Glutamatergic neuron (in vitro differentiated cells): Measurements from ENCODE around the gene SLC48A1. TPM values are rescaled to one million over a fixed set of nuclear protein-coding genes. Genes with fewer than 3 reads are reported as not detected.

ENCODE experiments used
- DNase-seq: peaks from one replicate; pipeline ENCODE4 v3.0.0; 2022
- H3K27ac Mint-ChIP-seq: one replicate; pipeline ENCODE4 v1.8.0; 2020; ENCODE audit warnings: mild to moderate bottlenecking, mixed read lengths, inconsistent platforms; ENCODE audit not compliant: unreplicated experiment
- H3K27me3 Mint-ChIP-seq: one replicate; pipeline ENCODE4 v1.8.0; 2020; ENCODE audit warnings: mild to moderate bottlenecking, moderate library complexity, mixed read lengths, inconsistent platforms; ENCODE audit not compliant: unreplicated experiment
- H3K36me3 Mint-ChIP-seq: one replicate; pipeline ENCODE4 v1.8.0; 2020; ENCODE audit warnings: mild to moderate bottlenecking, mixed read lengths, inconsistent platforms; ENCODE audit not compliant: unreplicated experiment
- H3K4me1 Mint-ChIP-seq: one replicate; pipeline ENCODE4 v1.8.0; 2020; ENCODE audit warnings: mild to moderate bottlenecking, low read depth, mixed read lengths, inconsistent platforms; ENCODE audit not compliant: unreplicated experiment
- H3K4me3 Mint-ChIP-seq: one replicate; pipeline ENCODE4 v1.8.0; 2020; ENCODE audit warnings: mild to moderate bottlenecking, mixed read lengths, inconsistent platforms; ENCODE audit not compliant: unreplicated experiment
- H3K9me3 Mint-ChIP-seq: one replicate; pipeline ENCODE4 v1.8.0; 2020; ENCODE audit warnings: mild to moderate bottlenecking, moderate library complexity, mixed read lengths, inconsistent platforms; ENCODE audit not compliant: unreplicated experiment
- CTCF ChIP-seq: fragments of 200-600 bp; sonication (generic); IDR thresholded peaks from one replicate; pipeline ENCODE4 v1.5.0; 2021; ENCODE audit not compliant: partially characterized antibody, unreplicated experiment
- total RNA-seq: library from RNA; stranded (reverse); fragmentation: NEBNext Ultra II Directional; extraction: Animal tissue kit (Norgen Biotek cat#: 25700); gene quantifications from one replicate; pipeline ENCODE4 v1.2.1, GENCODE V29; 2021; ENCODE audit not compliant: unreplicated experiment

SLC48A1 gene
- total RNA-seq, 1 donor from 2014 or later, result 15.7 TPM

GRCh38 chr12:47828008-47828975, 55.3 kb downstream of the SLC48A1 start:
- Mint-ChIP-seq H3K36me3 (no peaks in the 10 kb centered on the region), H3K27ac (no peak overlapping the region), H3K9me3 (peaks cover 5% of the 10 kb centered on the region), H3K4me3 (no peak overlapping the region), H3K4me1 (peaks cover 14% of the 10 kb centered on the region), H3K27me3 (no peaks in the 10 kb centered on the region)
- TF ChIP-seq CTCF, result no peak
- no peak for DNase-seq

GRCh38 chr12:47828976-47829482, 56.0 kb downstream of the SLC48A1 start:
- Mint-ChIP-seq H3K27ac (no peak overlapping the region), H3K9me3 (peaks cover 5% of the 10 kb centered on the region), H3K4me1 (peaks cover 14% of the 10 kb centered on the region), H3K27me3 (no peaks in the 10 kb centered on the region), H3K36me3 (no peaks in the 10 kb centered on the region), H3K4me3 (no peak overlapping the region)
- DNase-seq, result no peak
- no peak for TF ChIP-seq CTCF

- Mint-ChIP-seq H3K4me3 (no peak overlapping the region), H3K27me3 (no peaks in the 10 kb centered on the region), H3K27ac (no peak overlapping the region), H3K36me3 (no peaks in the 10 kb centered on the region), H3K9me3 (peaks cover 5% of the 10 kb centered on the region), H3K4me1 (peaks cover 14% of the 10 kb centered on the region)
- TF ChIP-seq CTCF, result no peak
- DNase-seq, result no peak
These were observed 56.5 kb downstream of the SLC48A1 start for GRCh38 chr12:47829584-47829983.

Other genes with a start within 250 kb of the SLC48A1 start
- 29.5 TPM for gene RPAP3, start 67.2 kb upstream of the SLC48A1 start, total RNA-seq
- gene ENDOU, start 47.7 kb upstream of the SLC48A1 start, total RNA-seq, result not detected
- gene RAPGEF3, start 14.4 kb upstream of the SLC48A1 start, total RNA-seq, result 0.81 TPM
- gene HDAC7, start 46.7 kb downstream of the SLC48A1 start, total RNA-seq, result 67.9 TPM
- not detected for gene VDR, start 131.8 kb downstream of the SLC48A1 start, total RNA-seq
- 24.0 TPM for gene TMEM106C, start 190.4 kb downstream of the SLC48A1 start, total RNA-seq
- gene COL2A1, start 231.2 kb downstream of the SLC48A1 start, total RNA-seq, result 0.34 TPM